Right lobe of liver (tissue), 4 donors: ENCODE measurements around the gene PLXNC1.

Experiments used
- CTCF ChIP-seq, 4 donors: fragments of 200-600 bp in 3 of 4; fragments of 450-650 bp in 1 of 4; IDR thresholded peaks; one replicate each; pipeline versions ENCODE4 v1.5.1 to v1.8.0; 2016 to 2022; ENCODE audit warnings: antibody characterized with exemption in 4 of 4, mild to moderate bottlenecking in 2 of 4
- POLR2A ChIP-seq: fragments of 450-650 bp; IDR thresholded peaks from one replicate; pipeline ENCODE4 v1.6.1; 2017; ENCODE audit warnings: antibody characterized with exemption, mild to moderate bottlenecking
- donor health status: DM: no; HTN: no; CAD: no.
- donor health status: DM: no; HTN: no; CAD: no.
- donor health status: DM: no; HTN: yes; CAD: no.

- no peak for TF ChIP-seq CTCF (IDR thresholded peaks at IDR 0.05)
- no peak for TF ChIP-seq POLR2A
Observed at GRCh38 chr12:94198872-94199271, 50.5 kb downstream of the PLXNC1 start.
